Activated naive CD4-positive, alpha-beta T cell treated with anti-CD3 and anti-CD28 coated beads, Interleukin-2, amount 50 U/mL, for 24 hours (primary cell): Measurements from ENCODE around the gene TMEM272.

Experiments used
- H3K27ac Mint-ChIP-seq: one replicate; pipeline ENCODE4 v1.8.0; 2021; ENCODE audit warnings: mild to moderate bottlenecking, mixed read lengths
- H3K27me3 Mint-ChIP-seq: one replicate; pipeline ENCODE4 v1.8.0; 2021; ENCODE audit warnings: mixed read lengths
- H3K36me3 Mint-ChIP-seq: one replicate; pipeline ENCODE4 v1.8.0; 2021; ENCODE audit warnings: mixed read lengths
- H3K4me1 Mint-ChIP-seq: one replicate; pipeline ENCODE4 v1.8.0; 2021; ENCODE audit warnings: mixed read lengths
- H3K4me3 Mint-ChIP-seq: one replicate; pipeline ENCODE4 v1.8.0; 2021; ENCODE audit warnings: mild to moderate bottlenecking, mixed read lengths
- H3K9me3 Mint-ChIP-seq: one replicate; pipeline ENCODE4 v1.8.0; 2021; ENCODE audit warnings: mixed read lengths

TMEM272 gene

DNA sequence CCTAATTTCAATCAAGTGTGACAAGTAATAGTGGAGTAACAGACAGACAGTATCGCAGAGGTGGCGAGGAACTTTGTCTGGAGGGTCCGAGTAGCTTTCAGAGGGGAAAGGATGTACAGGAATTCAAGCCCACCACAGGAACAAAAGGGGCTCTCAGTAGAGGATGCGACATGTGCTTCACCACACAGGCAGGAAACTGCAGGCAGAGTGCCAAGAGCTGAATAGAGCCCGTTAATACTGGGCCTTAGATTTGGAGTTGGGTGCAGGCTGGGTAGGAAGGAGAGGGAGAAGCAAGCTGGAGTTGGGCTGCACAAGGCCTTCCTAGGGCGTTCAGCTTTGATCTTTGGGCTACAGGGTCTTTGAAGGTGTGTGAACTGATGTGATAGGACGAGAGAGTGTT is 18.0 kb upstream of the TMEM272 start:
- Mint-ChIP-seq H3K4me1 (peaks cover 12% of the 10 kb centered on the region), H3K9me3 (no peaks in the 10 kb centered on the region), H3K27ac (no peak overlapping the region), H3K27me3 (no peaks in the 10 kb centered on the region), H3K4me3 (no peak overlapping the region), H3K36me3 (no peaks in the 10 kb centered on the region)

DNA sequence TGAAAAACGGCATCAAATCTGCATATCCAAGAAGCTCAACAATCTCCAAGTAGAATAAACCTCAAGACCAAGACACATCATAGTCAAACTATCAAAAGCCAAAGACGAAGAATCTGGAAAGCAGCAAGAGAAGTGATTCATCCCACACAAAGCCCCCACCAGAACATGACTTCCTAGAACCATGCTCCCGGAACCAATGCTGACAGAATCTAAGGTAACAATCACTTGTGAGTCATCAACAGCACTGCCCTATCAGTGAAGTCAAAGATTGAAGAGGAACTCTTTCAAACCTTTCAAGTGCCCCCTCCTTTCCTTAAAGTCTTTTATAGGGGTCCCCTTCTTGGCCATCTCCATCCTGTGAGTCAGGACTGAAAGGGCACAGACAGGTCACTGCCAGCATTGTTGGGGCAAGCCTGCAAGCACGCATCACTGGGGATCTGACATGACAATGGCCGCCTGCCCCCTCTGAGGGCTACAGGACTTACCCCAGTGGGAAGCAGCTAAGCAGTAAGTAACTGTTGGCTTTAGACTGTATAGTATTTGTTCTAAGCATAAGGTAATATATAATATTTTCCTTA is 16.8 kb upstream of the TMEM272 start, which contains the start of gene CCDC70:
Gene CCDC70, plus strand, starts transcription at position 247 of the 578 bp plus-strand sequence. CDS start 3,443 bp downstream, outside the sequence.
- Mint-ChIP-seq H3K9me3 (no peaks in the 10 kb centered on the region), H3K4me3 (no peak within 1 kb of the TSS), H3K36me3 (no peaks in the 10 kb centered on the region), H3K27me3 (no peaks in the 10 kb centered on the region), H3K27ac (no peak within 1 kb of the TSS), H3K4me1 (peaks cover 12% of the 10 kb centered on the region)

DNA sequence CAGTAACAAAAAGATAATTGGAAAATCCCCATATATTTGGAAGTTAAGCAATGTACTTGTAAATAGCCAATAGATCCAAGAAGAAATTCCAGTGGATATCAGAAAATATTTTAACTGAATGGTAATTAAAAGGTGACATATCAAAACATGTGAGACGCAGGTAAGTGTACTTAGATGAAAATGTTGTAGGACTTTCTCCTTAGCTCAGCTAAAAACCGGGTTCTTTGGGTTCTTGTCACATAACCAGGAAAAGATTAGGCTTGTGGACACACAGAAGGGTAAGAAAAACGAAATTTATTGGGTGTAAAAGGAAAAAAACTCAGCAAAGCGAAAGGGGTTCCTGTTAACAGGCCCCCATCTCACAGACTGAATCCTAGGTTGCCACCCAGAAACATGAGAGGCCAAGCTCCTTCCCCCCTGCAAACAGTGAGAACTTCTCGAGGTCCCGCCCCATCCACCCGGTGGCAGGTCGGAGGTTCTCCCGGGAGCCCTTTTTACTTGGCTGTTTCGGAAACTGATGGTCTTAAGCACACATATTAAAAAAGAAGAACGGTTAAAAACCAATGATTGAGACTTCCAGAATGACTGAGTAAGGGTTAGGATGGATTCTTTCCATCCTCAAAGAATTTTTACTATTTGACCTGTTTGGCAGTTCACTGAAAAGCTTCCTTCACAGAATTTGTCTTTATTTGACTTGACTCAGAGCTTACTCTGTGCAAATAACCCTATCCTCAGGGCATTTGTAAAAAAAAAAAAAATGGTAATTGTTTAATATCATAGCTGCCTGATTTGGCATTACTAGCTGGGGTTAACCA is 13.7 kb upstream of the TMEM272 start:
- Mint-ChIP-seq H3K9me3 (no peaks in the 10 kb centered on the region), H3K36me3 (no peaks in the 10 kb centered on the region), H3K27me3 (peaks cover 2% of the 10 kb centered on the region), H3K4me3 (no peak overlapping the region), H3K27ac (no peak overlapping the region), H3K4me1 (peaks cover 12% of the 10 kb centered on the region)

DNA sequence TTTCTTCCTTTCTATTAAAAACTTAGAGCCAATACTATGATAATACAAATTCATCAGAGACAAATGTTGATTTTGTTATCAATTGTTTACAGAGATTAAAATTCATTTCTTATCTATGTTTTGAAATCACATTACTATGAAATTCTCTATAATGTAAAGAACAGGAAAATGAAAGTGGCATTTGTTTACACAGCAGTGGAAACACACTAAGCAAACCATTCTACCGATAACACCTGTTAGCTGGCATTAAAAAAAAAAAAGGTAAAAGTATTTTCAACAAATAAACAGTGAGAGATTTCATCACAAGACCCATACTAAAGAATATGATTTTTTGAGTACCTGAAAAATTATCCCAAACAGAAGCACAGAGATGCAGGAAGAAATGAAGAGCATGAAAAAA is 12.0 kb upstream of the TMEM272 start:
- Mint-ChIP-seq H3K27ac (no peak overlapping the region), H3K4me1 (peaks cover 7% of the 10 kb centered on the region), H3K27me3 (peaks cover 2% of the 10 kb centered on the region), H3K4me3 (no peak overlapping the region), H3K9me3 (no peaks in the 10 kb centered on the region), H3K36me3 (no peaks in the 10 kb centered on the region)

DNA sequence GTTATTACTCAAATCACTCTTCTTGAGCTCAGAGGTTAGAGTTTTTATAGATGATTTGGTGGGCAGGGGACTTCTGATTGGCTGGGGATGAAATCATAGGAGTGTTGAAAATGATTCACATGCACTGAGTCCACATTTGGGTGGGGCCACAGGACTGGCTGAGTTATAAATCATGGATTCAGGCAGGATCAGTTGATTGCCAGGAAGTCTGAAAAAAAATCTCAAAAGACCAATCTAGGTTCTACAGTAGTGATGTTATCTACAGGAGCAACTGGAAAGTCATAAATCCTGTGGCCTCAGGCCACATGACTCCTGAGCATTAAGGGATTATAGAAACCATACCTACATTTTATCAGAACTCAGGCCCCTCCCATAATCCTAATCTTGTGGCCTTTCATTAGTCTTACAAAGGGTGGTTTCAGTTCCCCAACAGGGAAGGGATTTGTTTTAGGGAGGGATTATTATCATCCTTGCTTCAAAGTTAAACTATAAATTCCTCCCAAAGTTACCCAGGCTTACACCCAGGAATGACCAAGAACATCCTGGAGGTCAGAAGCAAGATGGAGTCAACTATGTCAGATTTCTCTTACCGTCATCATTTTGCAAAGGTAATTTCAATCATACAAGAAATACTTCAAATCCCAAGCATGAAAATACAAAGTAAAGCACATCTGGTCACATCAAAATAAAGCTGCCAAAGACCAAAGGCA is 11.2 kb upstream of the TMEM272 start:
- H3K9me3 Mint-ChIP-seq = no peaks in the 10 kb centered on the region
- peaks cover 2% of the 10 kb centered on the region for H3K27me3 Mint-ChIP-seq
- H3K4me3 Mint-ChIP-seq = no peak overlapping the region
- H3K36me3 Mint-ChIP-seq = no peaks in the 10 kb centered on the region
- no peak overlapping the region for H3K27ac Mint-ChIP-seq
- peaks cover under 1% of the 10 kb centered on the region for H3K4me1 Mint-ChIP-seq

DNA sequence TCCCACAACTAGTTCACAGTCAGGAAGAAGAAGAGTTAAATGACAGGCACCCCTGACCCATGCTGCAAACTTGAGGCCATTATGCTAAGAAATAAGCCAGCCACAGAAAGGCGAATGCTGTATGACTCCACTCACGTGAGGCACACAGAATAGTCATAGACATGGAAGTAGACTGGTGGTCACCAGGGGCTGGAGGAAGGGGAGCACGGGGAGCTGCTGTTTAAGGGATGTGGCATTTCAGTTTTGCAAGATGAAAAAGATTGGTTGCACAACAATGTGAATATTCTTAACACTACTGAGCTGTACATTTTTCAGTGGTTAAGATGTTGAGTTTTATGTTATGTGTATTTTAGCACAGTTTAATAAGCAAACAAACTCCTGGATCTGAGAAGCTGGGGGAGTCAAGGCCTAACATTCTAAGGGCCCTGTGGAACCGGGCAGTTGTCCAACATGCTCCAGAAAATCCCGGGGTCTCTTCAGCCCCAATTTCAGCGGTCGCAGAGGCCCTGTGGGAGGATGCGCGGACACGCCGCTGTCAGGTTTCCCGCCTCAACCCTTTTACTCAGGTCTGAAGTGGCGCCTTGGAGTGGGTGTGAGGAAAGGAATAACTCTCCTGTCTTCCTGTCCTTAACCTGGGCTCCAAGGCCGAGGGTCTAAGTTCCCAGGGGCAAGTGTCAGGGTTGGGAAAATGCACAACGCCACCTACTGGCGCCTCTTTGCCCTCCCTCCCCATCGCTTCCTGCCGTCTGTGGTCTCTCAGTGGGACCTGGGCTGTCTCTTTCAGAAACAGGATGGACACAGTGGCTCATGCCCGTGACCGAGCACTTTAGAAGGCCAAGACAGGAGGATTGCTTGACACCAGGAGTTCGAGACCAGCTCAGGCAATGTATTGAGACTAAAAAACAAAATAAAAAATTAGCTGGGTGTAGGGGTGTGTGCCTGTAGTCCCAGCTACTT is 4.4 kb upstream of the TMEM272 start:
- no peaks in the 10 kb centered on the region for H3K9me3 Mint-ChIP-seq
- H3K27ac Mint-ChIP-seq = no peak overlapping the region
- no peaks in the 10 kb centered on the region for H3K36me3 Mint-ChIP-seq
- peaks cover 7% of the 10 kb centered on the region for H3K4me1 Mint-ChIP-seq
- H3K4me3 Mint-ChIP-seq = no peak overlapping the region
- H3K27me3 Mint-ChIP-seq = peaks cover 4% of the 10 kb centered on the region

DNA sequence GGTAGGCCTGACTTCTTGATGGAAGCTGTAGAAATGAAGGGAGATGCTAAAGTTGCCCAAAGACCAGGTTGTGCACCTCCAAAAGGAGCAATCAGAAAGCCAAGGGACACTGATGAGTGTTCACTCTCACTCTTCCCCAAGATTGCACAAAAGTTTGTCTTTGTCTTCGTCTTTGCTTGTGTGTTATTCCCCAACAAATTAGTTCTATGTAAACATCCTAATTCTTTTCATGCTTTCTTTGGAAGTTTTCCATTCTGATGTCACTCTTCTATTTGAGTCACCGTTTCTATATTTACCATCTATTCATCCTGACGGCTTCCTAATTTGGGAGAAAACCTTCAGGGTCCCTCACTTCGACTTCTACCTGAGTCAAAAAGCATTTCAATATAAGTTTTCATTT is 3.7 kb upstream of the TMEM272 start:
- Mint-ChIP-seq H3K36me3 (no peaks in the 10 kb centered on the region), H3K27me3 (peaks cover 4% of the 10 kb centered on the region), H3K4me3 (no peak overlapping the region), H3K4me1 (peaks cover 7% of the 10 kb centered on the region), H3K27ac (no peak overlapping the region), H3K9me3 (no peaks in the 10 kb centered on the region)

DNA sequence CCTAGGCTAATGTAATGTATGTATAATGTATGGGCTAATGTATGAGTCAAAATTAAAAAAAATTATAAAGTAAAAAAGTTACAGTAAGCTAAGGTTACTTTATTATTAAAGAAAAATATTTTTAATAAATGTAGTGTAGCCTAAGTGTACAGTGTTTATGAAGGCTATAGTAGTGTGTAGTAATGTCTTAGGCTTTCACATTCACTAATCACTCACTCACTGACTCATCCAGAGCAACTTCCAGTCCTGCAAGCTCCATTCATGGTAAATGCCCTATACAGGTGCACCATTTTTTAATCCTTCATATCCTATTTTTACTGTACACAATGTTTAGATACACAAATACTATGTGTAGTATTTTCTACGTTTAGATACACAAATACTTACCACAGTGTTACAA is 1.8 kb upstream of the TMEM272 start:
- Mint-ChIP-seq H3K27ac (no peak overlapping the region), H3K4me1 (peaks cover 7% of the 10 kb centered on the region), H3K36me3 (no peaks in the 10 kb centered on the region), H3K27me3 (peaks cover 4% of the 10 kb centered on the region), H3K9me3 (no peaks in the 10 kb centered on the region), H3K4me3 (no peak overlapping the region)

DNA sequence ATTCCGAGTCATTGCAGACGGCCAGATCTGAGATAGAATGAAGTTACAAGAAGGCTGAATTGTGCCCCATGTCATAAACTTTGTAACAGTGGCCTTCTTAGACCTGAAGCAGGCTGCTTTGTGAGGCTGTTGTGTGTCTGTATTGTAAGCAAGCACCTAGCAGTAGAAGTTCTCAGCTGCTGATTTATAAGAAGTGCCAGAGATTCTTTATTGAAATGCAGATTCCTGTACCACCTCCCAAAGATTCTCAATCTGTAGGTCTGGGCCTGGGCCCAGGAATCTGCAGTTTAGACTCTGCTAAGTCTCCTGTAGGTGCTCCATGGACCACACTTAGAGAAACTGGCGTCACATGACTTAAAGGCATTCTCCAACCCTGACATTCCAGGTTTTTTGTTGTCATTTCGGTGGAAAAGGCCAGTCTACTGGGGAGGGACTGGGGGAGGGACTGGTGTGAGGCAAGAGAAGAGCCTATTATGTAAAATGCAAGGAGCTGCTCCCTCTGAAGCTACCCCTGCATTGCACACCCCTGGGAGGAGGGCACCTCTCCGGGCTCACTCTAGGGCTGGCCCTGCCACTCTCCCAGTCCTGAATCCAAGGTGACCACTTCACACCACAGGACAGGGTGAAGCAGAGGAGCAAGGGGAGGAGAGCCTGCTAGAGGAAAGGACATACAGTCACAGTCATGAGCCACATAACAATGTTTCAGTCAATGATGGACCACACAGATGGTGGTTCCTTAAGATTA is 769 bp upstream of the TMEM272 start:
- Mint-ChIP-seq H3K36me3 (no peaks in the 10 kb centered on the region), H3K9me3 (no peaks in the 10 kb centered on the region), H3K4me1 (peaks cover 7% of the 10 kb centered on the region), H3K4me3 (no peak overlapping the region), H3K27me3 (no peaks in the 10 kb centered on the region), H3K27ac (no peak overlapping the region)

DNA sequence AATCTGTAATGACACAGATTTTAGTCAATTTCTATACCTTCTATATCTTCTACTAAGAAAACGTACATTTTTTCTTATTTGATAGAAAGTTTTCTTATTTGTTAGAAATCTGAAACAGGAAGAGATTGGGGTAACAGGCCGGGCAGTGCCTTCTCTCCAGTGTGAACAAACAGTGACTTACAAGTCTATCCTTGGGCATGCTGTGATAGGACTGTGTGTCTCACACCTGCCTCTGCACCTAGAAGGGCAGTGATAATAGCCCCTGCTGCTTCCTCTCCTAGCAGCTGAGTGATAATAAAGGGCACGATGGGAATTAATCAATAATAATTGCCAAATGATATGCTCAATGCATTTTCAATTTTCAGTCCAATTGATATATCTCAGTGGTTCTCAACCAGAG is 1.4 kb downstream of the TMEM272 start:
- Mint-ChIP-seq H3K4me1 (peaks cover 7% of the 10 kb centered on the region), H3K27me3 (no peaks in the 10 kb centered on the region), H3K27ac (no peak overlapping the region), H3K4me3 (no peak overlapping the region), H3K9me3 (no peaks in the 10 kb centered on the region), H3K36me3 (no peaks in the 10 kb centered on the region)

DNA sequence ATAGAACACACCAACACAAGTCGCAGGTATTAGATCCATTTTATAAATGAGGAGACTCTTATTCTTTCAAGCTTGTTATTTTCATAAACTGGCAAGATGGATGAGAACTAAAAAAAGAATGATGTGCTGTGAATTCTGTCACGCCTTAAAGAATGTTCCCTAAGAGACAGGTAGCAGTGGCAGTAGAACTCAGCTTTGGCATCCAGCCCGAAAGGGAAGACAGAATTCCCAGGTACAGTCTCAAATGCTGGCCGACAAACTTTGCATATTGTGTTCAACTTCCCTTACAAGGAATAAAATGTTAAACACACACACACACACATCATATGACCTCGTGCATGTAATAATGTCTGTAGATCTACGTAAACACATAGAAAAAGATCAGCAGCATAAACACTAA is 3.2 kb downstream of the TMEM272 start:
- H3K4me1 Mint-ChIP-seq = peaks cover 7% of the 10 kb centered on the region
- no peak overlapping the region for H3K4me3 Mint-ChIP-seq
- H3K27me3 Mint-ChIP-seq = no peaks in the 10 kb centered on the region
- H3K27ac Mint-ChIP-seq = no peak overlapping the region
- H3K9me3 Mint-ChIP-seq = no peaks in the 10 kb centered on the region
- no peaks in the 10 kb centered on the region for H3K36me3 Mint-ChIP-seq

DNA sequence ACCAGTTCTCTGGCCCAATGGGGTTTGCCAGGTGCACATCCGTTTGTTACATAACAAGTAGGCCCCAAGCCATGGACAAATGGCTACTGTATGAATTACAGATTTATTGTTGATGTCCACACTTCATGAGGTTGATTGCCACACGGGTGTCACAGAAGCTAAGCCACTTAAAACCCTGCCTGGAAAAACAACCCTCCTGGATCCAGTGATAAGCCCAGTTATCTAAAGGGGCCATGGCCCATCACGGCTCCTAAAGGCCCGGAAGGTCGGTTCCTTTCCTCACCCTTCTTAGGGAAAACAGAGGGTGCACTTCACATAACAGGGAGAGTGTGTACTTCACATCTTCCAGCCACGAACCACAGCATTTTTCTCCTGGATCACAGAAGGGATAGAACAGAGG is 4.1 kb downstream of the TMEM272 start:
- no peaks in the 10 kb centered on the region for H3K9me3 Mint-ChIP-seq
- H3K27ac Mint-ChIP-seq = no peak overlapping the region
- peaks cover 7% of the 10 kb centered on the region for H3K4me1 Mint-ChIP-seq
- H3K4me3 Mint-ChIP-seq = no peak overlapping the region
- H3K36me3 Mint-ChIP-seq = no peaks in the 10 kb centered on the region
- H3K27me3 Mint-ChIP-seq = no peaks in the 10 kb centered on the region

DNA sequence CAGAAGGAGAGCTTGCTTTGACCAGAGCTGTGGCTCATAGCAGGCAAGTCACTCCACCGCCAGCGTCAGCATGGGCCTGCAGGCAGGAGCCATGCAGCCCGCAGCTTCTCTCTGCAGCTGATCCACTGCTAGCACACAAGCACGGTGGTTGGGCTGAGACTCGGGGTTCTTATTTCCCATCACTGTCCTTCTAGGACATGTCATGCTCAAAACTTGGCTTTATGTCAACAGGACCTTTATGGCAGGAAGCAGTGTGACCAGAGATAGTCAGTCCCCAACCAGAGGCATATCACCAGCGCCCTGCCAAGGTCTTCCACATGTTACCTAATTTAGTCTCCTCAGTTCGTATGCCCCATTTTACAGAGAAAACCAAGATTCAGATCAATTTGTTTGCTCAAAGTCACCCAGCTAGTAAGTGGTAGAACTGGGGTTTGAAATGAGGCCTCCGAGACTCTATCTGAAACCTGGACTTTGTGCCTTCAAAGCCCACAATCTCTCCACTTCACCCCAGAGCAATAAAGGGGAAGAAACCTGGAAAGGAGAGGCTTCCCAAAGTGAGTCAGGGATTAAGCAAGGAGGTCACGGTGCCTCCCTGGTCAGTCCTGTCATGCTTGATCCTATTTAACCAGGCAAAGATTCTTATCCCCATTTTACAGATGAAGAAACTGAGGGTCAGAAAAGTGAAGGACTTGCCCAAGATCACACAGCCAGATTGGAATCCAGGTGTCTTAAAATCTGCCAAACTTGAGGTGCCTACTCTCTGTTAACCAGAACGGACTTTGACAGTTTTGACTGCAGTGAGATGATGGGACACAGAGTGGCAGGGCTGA is 5.1 kb downstream of the TMEM272 start:
- H3K36me3 Mint-ChIP-seq = no peaks in the 10 kb centered on the region
- H3K27me3 Mint-ChIP-seq = no peaks in the 10 kb centered on the region
- peaks cover 3% of the 10 kb centered on the region for H3K4me1 Mint-ChIP-seq
- no peak overlapping the region for H3K4me3 Mint-ChIP-seq
- H3K9me3 Mint-ChIP-seq = no peaks in the 10 kb centered on the region
- no peak overlapping the region for H3K27ac Mint-ChIP-seq

DNA sequence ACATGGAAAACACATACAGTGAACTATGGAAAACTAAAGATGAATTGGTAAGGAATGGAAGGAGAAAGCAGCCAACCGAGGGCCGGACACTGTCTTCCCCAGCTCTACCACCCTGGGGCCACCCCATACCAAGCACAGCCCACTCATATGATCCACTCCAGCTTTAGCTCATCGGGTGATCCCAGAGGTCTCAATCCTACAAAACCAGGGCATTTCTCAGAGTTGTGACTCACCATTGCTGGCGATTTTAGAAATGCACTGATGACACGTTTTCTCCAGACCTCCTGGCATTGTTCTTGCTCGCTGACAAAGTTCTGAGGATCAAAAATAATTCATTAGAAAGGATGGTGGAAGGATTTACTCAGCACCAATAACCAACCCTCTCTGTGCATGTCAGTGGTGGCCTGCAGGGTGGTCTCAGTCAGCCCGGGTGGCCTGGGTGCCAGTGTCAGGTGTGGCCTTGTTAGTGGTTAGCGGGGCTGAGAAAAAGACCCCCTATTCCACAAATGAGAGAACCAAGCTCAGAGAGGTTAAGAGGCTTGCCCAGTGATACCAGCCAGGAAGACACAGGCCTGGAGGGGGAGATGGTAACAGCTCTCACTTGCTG is 6.6 kb downstream of the TMEM272 start:
- Mint-ChIP-seq H3K36me3 (no peaks in the 10 kb centered on the region), H3K4me3 (no peak overlapping the region), H3K27me3 (no peaks in the 10 kb centered on the region), H3K4me1 (no peaks in the 10 kb centered on the region), H3K27ac (no peak overlapping the region), H3K9me3 (no peaks in the 10 kb centered on the region)
